HG03066 (cell line): ENCODE measurements around the gene CNGA2.

Experiments used
- ATAC-seq: cut with Tn5 transposase; IDR thresholded peaks from one replicate; pipeline ENCODE4 v1.9.1; 2021; ENCODE audit warnings: low read depth; ENCODE audit not compliant: unreplicated experiment

CNGA2 gene

DNA sequence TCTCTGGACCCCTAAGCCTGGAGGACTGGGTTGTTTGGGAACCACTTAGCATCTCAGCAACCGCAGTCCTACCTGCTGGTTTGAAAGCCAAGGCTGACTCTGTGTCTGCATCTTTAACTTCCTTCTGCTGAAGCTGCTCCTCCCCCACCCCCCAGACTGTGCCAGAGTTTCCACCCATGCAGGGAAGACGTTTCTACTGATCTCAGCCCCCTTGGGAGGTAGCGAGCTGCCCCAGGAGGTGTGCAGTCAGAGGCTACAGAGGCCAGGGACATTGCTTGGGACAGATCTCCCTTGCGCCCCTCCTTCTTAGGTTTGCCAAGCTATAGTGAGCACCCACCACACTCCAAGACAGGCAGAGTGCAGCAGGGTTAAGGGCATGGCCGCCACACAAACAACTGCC lies 23.4 kb upstream of the CNGA2 start:
- no peak for ATAC-seq

DNA sequence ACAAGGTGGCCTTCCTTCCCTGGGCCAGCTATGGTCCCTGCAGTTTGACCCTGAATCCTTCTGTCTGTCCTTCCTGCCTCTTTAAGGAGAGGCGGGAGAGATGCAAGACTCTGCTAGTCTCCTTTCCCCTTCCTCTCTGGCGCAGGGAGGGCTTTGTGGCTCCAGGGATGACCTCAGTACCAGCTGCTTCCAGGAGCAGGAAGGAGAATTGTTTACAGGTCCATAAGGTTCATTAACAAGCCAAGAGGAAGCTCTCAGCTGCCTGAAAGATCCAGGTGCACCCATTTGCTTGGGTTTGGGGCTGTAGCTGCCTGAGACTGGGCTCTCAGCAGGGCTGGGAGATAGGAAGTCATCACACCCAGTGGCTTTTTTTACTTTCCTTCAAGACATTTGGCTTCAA lies 22.8 kb upstream of the CNGA2 start:
- ATAC-seq, result no peak

DNA sequence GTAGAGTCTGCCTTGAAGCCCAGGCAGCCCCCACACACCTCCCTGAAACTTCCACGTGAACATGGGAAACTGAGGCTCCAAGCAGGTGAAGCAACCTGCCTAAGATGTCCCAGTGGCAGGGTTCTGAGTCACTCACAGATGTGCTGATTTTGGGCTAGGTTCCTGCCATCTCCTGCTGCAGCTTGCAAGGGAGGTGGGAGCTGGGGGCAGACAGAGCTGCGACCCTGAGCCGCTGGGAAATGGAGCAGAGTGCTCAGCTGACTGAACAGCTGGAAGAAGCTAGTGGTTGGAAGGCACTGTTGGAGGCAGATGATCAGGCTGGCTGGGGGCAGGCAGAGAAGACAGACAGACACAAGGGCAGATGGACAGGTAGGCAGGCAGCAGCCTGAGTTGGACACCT lies 22.3 kb upstream of the CNGA2 start:
- ATAC-seq, result no peak

DNA sequence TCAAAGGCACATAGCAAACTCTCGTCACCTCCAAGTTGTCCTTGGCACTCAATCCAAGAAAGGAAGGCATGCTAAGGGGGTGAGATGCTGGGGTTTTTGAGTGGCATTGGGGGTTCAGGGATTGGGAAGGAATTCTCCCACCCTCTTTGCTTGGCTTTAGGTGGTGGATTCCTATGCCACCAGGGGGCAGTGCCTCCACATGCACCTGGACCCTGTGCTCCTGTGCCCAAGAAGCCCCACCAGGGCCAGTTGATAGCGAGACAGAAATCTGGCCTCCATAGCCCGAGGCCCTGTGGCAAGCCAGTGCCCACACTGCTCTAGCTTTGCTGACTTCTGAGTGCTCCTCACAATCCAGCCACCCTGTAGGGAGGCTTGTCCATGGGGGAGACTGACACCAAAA lies 20.7 kb upstream of the CNGA2 start:
- no peak for ATAC-seq

DNA sequence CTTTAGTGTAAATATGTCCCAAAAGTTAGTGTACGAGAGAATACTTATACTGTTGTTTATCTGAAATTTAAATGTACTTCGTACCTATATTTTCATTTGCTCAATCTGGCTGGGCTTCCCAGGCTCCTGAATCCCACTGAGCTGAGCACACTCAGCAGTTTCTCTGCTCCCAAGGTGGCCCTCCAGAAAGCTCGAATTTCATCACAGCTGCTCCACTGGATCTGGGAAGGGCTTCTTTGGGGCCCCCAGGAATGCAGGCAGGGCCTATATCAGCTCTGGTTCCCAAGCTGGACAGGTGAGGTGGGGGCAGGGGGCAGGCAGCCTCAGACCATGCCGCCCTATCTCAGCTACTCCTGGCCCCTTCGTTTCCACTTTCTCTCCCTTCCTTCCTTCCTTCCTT lies 20.2 kb upstream of the CNGA2 start:
- ATAC-seq, result no peak

DNA sequence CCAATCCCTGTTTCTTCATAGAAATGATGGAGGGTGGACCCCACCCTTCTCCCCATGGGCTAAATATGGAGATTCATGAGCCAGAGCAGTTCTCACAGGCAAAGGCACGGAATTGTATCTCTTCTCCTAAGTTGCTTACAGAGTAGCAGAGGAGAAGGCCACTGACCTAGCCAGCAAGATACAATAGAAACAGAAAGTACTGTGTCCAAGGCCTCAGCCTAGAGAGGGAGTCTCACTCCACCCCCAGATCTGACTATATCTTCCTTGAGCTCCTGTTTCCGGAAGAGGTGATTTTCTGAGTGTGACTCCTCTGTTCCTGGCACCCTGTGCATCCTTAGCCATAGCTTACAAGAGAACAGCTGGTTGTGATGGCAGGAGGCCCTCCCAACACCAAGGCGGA lies 18.8 kb upstream of the CNGA2 start, which contains the start of gene FATE1:
Gene FATE1, plus strand, starts transcription at position 284 of the 400 bp plus-strand sequence. Its CDS starts 85 bp downstream, at position 369.
- ATAC-seq, result no peak

DNA sequence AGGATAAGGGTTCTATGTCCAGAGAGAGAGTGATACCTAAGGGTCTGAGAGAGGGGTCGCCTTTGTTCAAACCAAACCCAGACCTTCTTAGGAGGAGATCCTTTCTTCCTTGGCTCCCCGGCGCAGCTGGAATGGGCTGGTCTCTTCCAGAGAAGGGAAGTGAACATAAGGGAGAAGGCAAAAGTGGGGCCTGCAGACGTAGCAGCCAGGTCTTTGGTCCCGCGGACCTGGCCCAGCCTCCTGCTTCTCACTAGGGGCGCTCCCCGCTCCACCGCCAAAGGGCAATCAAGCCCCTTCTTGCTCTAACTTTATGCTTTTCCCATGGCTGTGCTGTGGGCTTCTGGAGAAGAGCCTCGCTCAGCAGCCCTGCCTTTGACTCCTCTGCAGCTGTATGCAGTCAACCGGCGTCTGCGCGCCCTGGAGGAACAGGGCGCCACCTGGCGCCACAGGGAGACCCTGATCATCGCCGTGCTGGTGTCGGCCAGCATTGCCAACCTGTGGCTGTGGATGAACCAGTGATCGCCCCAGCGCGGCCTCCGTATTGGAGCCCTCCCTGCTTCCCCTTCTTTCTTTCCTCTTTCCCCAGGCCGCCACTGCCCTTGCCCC lies 12.2 kb upstream of the CNGA2 start:
- no peak for ATAC-seq

DNA sequence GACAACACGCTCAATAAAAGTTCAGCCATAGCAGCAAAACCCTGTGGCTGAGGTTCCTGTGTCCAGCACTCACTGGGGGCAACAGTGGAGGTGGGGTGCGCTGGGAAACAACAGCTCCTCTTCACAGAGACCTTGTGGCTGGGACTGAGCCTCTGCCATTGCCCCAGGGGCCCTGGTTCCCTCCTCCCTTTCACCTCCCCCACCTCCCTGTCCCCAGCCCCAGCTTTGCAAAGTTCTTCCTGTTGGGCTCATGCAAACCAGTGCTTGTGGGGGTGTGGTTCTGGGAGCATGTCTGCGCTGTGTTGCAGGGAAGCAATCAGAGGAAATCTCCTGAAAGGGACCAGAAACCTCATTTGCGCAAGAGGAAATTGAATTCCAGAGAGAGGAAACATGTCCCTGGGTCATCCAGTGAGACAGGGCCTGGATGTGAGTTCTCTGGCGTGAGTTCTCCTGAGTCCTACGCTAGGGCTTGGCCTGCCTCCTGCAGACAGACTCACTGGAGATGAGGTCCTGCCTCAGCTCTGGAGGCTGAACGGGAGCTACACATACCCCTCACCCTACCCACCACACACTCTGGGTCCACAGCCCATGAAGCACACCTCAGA lies 11.3 kb upstream of the CNGA2 start:
- ATAC-seq, result no peak

DNA sequence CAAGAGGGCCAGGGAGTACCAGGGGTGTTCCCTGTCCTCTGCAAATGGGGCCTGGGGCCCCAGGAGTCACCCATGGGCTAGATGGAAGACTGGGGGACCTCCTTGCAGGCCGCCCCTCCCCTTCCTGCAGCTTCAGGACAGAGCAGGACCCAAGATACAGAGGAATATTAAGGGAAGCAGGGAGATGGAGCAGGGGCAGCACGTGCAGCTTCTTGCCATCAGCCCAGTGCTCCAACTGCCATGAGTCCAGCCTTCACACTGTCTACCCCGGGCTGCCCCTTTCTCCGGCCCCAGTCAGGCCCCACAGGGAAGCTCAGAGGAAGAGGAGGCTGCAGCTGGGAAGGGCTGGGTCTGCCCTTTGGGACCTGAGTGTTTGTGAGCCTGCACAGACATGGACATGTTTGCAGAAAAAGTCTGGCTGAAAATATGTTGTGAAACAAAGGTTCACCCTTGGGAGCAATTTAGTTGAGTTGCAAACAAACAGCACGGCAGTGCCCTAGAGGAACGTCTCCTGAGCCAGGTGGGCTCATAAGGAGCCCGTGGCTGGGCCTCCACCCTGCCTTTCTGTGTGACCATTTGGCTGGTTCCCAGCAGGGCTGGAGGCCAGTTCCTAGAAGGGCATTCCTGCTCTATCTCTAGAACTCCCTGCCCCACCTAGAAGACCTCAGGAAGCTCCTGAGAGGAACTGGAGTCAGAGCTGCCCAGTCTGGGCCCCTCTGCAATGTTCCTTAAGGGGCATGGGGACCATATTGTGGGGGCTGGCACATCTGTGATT lies 9.8 kb upstream of the CNGA2 start:
- ATAC-seq, result no peak

DNA sequence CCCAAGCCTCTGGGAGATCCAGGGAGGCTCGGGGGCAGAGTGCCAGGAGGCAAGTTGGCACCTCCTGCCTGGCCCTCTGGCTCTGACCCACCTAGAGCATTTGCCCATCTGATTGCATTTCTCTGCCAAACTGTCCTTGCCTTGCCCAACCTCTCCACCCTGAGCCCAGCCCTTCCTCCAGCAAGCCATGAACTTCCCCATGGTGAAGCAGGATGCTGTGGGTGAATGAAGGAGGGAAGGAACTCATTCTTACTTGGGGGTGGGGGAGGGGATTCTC lies 9.3 kb upstream of the CNGA2 start:
- ATAC-seq, result no peak

DNA sequence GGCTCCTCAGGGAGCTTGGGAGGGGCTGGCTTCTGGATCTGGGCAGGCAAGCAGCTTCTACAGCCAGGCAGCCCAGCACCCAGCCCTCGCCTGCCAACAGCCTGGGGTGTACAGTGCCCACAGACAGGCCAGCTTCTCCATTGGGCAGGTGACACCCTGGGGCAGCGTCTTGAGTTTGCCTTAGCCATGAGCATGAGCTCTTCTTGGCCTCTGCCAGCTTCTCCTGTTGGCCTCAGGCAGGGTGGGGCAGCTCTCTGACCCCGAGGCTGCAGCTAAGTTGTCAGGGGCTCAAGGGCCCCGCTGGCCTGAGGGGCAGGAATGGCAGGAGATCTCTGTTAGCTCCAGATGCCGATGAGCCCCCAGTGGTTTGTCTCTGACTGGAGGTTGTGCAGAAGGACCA lies 7.8 kb upstream of the CNGA2 start:
- no peak for ATAC-seq

DNA sequence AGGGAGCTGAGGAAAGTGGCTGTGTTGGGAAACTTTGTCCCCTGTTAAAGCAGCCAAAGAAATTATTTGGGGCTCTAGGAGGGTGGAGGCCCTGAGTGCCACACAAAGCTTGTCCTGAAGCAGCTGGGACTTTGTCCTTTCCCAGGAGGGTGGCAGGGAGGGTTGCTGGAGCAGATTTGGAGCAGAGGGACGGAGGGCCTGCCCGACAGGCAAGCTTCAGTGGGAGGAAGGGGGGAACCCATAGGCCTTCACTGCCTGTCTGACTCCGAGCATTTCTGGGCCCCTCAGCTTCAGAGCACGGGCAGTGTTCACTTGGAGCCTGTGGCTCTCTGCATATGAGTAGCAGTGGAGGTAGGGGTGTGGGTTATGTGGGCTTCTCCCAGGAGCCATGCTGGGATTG lies 7.2 kb upstream of the CNGA2 start:
- no peak for ATAC-seq

DNA sequence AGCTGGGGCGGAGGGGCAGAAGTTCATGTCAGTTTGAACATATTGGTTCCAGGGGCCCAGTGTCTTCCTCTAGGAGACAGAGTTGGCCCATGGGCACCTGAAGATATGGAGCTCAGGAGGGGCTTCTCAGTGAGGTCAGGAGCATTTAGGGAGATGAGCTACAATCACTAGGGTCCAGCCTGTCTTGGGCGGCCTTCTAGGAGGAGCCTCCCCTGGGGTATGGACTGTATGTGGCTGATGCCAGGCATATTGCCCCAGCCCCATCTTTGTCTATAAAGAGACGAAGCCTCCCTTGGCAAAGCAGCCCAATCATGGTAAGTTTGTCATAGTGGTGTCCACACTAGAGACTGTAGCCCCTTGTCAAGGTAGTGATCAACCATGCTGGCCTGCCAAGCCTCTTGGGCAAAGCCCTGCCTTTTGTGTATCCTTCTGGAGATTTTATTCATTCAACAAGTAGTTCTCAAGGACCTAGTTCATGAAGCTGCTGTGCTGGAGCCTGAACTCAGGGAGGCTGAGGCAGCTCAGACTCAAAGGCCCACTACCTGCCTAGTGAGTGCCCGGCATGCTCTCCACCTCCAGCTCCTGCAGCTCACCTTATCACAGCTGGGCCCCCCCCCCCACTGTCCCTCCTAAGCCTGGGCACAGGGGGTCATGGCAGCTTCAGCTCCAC lies 5.4 kb upstream of the CNGA2 start:
- no peak for ATAC-seq

DNA sequence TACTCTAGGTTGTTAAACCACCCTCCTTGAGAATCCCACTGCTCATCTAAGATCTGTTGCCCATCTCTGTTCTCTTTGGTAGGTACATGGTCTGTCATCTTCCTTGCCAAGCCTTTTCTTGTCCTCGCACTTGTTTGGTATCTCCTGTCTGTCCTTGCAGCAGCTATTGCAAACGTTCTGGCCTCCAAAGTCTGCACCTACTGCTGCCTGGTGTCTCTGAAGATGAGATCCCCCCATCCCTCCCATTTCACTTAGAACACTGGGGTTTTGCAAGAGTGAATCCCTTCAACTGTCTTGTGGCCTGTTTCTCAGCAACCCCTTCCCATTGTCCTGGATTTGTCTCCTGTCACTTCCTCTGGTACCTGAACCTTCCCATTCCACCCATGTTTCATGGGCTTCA lies 673 bp downstream of the CNGA2 start:
- no peak for ATAC-seq

DNA sequence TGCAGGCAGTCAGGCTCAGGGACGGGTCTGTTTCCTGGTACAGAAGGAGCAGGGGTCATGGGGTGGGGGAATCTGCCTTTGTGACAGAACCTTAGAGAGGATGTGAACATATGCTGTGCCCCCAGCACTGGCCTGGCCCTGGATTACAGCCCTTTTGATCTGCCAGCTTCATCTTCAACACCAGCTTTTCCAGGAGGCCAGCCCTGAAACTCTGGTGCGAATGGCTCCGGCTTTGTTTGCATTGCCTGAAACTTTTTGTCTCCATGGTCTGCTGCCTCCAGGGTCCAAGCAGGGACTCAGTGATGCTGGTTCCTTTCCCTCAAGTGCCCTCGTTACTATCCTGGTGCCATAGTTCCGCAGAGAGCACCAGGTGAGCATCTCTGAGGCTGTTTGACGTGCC lies 2.1 kb downstream of the CNGA2 start:
- ATAC-seq, result no peak

DNA sequence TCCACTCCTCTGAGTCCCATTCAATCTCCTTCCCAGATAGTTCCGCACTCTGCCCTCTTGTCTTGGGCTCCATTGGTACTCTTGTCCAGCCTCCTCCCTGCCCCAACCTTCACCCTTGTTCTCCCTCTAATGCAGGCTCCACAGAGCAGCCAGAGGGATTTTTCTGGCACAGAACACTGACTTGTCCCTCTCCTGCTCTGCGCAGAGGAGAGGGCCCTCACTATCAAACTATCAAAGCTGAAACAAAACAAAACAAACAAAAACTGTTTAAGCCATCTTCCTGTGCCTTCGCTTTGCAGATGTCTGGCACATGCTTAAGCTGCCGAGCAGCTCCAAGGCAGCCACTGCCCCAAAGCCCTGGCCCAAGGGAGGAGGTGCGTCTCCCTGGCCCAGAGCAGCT lies 2.9 kb downstream of the CNGA2 start:
- no peak for ATAC-seq

DNA sequence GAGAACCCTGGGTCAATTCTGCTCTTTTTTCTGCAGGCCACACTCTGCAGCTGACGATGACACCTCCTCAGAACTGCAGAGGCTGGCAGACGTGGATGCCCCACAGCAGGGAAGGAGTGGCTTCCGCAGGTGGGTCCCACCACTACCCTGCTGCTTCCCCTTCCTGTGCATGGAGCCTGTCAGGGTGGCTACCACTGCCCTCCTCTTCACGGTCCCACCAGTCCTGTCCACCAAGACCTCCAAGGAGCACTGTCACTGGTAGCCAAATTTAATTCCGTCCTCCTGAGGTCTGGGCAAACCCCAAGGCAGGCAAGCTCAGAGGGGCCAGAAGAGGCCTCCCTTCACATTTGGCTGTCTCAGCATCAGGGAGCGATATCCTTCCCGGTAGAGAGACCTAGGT lies 4.2 kb downstream of the CNGA2 start:
- no peak for ATAC-seq

DNA sequence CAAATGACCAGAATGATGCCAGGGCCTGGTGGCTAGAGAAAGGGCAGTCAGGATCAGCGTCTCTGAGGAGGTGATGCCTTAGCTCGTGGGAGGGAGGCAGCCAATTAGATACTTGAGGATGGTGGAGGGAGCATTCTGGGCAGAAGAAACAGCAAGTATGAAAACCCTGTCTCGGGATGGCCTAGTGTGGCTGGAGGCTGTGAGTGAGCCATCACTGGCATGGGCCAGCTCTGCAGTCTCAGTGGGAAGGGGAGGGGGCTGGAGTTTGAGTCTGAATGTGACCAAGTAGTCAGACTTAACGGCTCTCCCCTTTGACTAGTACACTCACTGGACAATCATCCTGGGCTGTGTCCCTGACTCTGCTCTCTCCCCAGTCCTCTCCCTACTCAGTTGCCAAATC lies 7.1 kb downstream of the CNGA2 start:
- ATAC-seq, result no peak

DNA sequence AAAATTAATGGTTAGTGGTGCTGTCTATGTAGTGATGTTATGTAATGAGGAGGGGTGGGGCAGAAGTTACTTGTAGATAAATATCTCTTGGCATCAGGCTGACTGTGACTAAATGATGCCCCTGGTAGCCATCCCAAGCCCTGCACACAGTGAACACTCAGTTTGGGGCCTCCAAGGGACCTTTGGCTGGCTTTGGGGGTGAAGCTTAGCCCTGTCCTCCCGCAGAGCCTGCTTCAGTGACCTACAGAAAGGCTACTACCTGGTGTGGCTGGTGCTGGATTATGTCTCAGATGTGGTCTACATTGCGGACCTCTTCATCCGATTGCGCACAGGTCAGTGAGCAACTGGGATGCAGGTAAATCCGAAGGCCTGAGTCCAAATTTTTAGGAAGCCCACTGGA lies 7.8 kb downstream of the CNGA2 start:
- no peak for ATAC-seq

DNA sequence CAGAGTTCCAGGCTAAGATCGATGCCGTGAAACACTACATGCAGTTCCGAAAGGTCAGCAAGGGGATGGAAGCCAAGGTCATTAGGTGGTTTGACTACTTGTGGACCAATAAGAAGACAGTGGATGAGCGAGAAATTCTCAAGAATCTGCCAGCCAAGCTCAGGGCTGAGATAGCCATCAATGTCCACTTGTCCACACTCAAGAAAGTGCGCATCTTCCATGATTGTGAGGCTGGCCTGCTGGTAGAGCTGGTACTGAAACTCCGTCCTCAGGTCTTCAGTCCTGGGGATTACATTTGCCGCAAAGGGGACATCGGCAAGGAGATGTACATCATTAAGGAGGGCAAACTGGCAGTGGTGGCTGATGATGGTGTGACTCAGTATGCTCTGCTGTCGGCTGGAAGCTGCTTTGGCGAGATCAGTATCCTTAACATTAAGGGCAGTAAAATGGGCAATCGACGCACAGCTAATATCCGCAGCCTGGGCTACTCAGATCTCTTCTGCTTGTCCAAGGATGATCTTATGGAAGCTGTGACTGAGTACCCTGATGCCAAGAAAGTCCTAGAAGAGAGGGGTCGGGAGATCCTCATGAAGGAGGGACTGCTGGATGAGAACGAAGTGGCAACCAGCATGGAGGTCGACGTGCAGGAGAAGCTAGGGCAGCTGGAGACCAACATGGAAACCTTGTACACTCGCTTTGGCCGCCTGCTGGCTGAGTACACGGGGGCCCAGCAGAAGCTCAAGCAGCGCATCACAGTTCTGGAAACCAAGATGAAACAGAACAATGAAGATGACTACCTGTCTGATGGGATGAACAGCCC lies 9.3 kb downstream of the CNGA2 start:
- ATAC-seq, result no peak

DNA sequence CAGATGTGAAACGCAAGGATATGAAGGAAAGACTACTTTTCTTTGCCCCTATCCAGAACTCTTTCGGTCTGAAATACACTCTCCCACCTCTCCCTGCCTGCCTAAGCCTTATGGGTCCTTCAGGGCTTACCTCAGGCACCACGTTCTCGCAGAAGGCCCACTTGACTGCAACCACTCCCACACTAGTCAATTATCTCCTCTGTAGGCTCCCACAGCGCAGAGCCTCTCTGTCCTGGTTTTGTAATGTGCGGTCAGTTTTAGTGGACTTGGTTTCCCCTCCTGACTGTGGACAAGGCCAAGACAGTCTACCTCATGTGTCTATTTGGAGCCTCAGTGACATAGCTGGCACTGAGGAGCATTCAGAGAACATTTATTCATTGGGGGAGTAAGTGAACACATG lies 11.1 kb downstream of the CNGA2 start:
- ATAC-seq, result no peak
